ENCODE results near the gene BST2. TPM values are rescaled to one million over a fixed set of nuclear protein-coding genes. Genes with fewer than 3 reads are reported as not detected.
"Not testable (repeated sequence)": the region's sequence is repeated elsewhere in the genome, so short reads cannot be mapped to it uniquely, and the experiment has no call there.

BST2 gene
- total RNA-seq, 2 donors from 2014 or later = 150 to 282 TPM

DNA sequence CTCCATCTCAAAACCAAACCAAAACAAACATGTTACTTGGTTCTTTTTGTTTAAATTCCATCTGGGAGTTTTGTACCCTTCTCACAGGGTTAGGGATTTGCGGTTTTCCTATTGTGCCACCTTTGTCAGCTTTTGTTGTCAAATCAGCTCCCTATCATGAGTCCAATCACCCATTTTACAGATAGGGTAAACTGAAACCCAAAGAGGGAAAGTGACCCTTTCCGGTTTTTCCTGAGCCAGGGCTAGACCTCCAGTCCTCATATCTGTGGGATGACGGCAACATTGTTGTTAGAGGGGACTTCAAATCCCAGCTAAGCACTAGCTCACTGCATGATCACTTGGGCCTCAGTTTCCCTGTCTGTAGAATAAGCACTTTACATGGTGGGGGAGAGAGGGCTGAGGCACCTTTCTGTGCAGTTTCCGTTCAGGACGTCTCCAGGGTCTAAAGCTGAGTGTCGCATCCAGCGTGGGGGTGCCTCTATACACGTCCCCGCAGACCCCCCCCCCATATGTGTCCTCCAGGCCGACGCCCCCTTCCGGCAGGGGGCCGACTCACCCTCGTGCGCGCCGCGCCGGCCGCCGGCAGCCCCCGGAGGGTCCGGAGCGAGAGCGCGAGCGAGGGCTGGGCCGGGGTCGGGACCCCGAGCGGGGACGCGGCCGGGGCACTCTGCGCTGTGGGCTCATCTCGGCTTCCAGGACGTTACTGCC is 15.3 kb downstream of the BST2 start:
- H3K4me3 Mint-ChIP-seq = peak overlapping the region; percentile 89
- H3K4me1 Mint-ChIP-seq (ENCODE audit: low read depth in 2 of 2) = peaks cover 14 to 15% of the 10 kb centered on the region in 2 donors
- H3K36me3 Mint-ChIP-seq = no peaks in the 10 kb centered on the region
- no peak overlapping the region for H3K27ac Mint-ChIP-seq
- DNase-seq (ENCODE audit: low spot score) = no peak
- H3K27me3 Mint-ChIP-seq = peaks cover 0 to 3% of the 10 kb centered on the region in 2 donors
- no peak for ATAC-seq
- no peaks in the 10 kb centered on the region for H3K9me3 Mint-ChIP-seq

- H3K4me3 Mint-ChIP-seq = no peak overlapping the region
Observed at GRCh38 chr19:17389288-17389687, 16.1 kb downstream of the BST2 start.

DNA sequence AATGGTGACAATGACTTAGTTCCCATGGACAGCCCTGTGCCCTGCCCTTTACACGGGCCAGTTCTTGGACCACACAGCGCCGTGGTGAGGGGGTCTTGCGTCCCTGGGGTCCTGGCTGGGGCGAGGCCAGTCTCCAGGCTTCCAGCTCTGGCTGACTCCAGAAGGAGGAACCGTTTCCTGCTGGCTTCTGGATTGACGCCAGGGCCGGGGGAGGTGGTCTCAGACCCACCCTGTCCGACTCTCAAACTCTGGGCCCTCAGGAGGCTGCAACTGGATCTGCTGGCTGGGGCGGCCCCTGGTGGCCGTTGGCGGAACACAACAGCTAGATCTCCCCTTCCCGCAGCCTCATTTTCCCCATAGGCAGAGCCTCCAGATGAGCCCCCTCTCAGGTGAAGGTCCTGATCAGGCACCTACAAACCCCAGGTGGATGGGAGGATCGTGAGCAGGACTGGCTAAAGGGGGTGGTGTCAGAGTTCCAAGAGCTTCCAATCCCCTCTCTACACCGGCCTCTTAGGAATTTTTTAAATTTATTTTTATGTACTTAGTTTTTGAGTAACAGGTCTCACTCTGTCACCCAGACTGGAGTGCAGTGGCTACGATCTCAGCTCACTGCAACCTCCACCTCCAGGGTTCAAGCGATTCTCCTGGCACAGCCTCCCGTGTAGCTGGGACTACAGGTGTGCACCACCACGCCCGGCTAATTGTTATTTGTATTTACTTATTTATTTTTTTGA is 19.4 kb downstream of the BST2 start:
- H3K36me3 Mint-ChIP-seq = no peaks in the 10 kb centered on the region
- ATAC-seq = peak; percentile 60 to 66
- no peak overlapping the region for H3K4me3 Mint-ChIP-seq
- H3K27me3 Mint-ChIP-seq = peaks cover 0 to 3% of the 10 kb centered on the region in 2 donors
- DNase-seq (ENCODE audit: low spot score) = no peak
- H3K4me1 Mint-ChIP-seq (ENCODE audit: low read depth in 2 of 2) = peaks cover 8 to 9% of the 10 kb centered on the region in 2 donors
- no peak overlapping the region for H3K27ac Mint-ChIP-seq
- H3K9me3 Mint-ChIP-seq = no peaks in the 10 kb centered on the region

More at GRCh38 chr19:17389288-17389687, 16.1 kb downstream of the BST2 start:
- Mint-ChIP-seq H3K27me3 (peaks cover 0 to 3% of the 10 kb centered on the region in 2 donors), H3K4me1 (ENCODE audit: low read depth in 2 of 2) (peaks cover 12% of the 10 kb centered on the region in 2 donors), H3K9me3 (no peaks in the 10 kb centered on the region), H3K27ac (no peak overlapping the region), H3K36me3 (no peaks in the 10 kb centered on the region)
- ATAC-seq (no peak), DNase-seq (ENCODE audit: low spot score) (no peak)

DNA sequence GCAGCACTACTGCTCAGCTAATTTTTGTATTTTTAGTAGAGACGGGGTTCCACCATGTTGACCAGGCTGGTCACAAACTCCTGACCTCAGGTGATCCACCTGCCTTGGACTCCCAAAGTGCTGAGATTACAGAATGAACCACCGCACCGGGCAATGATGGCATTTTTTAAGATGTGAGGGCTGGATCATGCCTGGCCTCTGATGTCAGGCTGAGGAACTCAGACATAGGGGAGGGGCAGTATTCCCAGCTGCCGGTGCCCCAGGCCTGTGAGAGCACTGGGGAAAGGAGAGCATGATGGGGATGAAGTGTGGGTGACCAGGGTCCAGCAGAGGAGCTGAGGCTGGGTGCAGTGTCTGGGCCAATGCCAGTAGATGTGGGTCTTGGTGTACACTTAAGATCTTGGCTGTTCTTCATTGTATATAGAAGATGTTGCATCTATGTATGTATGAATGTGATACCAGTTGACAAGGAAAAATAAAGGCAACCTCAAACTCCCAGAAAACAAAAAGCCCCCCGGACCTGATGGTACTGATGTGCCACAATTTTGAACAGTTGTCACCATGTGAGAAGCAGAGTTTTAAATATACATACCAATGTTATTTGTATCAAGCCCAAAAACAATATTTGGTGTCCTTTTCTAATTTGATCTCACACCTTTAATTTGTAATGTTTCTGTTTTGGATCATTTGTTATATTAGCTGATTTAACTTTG is 24.8 kb downstream of the BST2 start:
- Mint-ChIP-seq H3K4me1 (ENCODE audit: low read depth in 2 of 2) (peaks cover 4 to 6% of the 10 kb centered on the region in 2 donors), H3K27ac (no peak overlapping the region), H3K9me3 (no peaks in the 10 kb centered on the region), H3K4me3 (no peak overlapping the region), H3K36me3 (no peaks in the 10 kb centered on the region), H3K27me3 (peaks cover 0 to 8% of the 10 kb centered on the region in 2 donors)
- DNase-seq (ENCODE audit: low spot score) (no peak), ATAC-seq (no peak)

DNA sequence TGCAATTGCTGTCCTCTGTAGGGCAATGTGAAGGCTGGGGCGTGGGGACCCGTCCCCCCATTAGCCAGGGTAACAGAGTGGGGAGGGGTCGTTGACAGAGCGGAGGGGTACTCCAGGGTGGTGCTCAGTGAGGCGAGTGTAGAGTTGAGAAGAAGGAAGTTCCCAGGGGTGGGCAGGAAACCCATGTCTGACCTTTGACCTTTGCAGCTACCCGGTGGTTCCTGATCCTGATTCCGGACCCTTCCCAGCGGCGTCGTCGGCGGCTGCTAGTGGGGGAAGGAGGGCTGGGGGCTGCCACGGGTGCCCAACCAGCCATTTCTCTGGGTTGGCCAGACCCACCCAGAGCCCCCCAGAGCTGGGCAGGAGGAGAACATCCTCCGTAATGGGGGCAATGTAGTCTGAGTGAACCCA is 26.2 kb downstream of the BST2 start:
- H3K36me3 Mint-ChIP-seq = no peaks in the 10 kb centered on the region
- no peak overlapping the region for H3K27ac Mint-ChIP-seq
- DNase-seq (ENCODE audit: low spot score) = no peak
- H3K27me3 Mint-ChIP-seq = peaks cover 0 to 8% of the 10 kb centered on the region in 2 donors
- no peak for ATAC-seq
- H3K9me3 Mint-ChIP-seq = no peaks in the 10 kb centered on the region
- no peak overlapping the region for H3K4me3 Mint-ChIP-seq
- peaks cover 4 to 6% of the 10 kb centered on the region in 2 donors for H3K4me1 Mint-ChIP-seq (ENCODE audit: low read depth in 2 of 2)

- H3K4me3 Mint-ChIP-seq = no peak overlapping the region
Observed at GRCh38 chr19:17378271-17378670, 27.2 kb downstream of the BST2 start.

GRCh38 chr19:17376935-17377600 is 28.4 kb downstream of the BST2 start, which contains the start of gene PLVAP:
TSS of gene PLVAP (minus strand) at chr19:17377342. CDS start at chr19:17377288, 54 bp downstream.
- Mint-ChIP-seq H3K36me3 (no peaks in the 10 kb centered on the region), H3K4me3 (no peak within 1 kb of the TSS), H3K27me3 (peaks cover 0 to 10% of the 10 kb centered on the region in 2 donors), H3K4me1 (ENCODE audit: low read depth in 2 of 2) (peaks cover 0 to 3% of the 10 kb centered on the region in 2 donors), H3K27ac (no peak within 1 kb of the TSS), H3K9me3 (no peaks in the 10 kb centered on the region)
- ATAC-seq (peak in 1 of 2 donors; percentile 34), DNase-seq (ENCODE audit: low spot score) (no peak)

More at GRCh38 chr19:17378271-17378670, 27.2 kb downstream of the BST2 start:
- Mint-ChIP-seq H3K27me3 (peaks cover 0 to 8% of the 10 kb centered on the region in 2 donors), H3K27ac (no peak overlapping the region), H3K36me3 (no peaks in the 10 kb centered on the region), H3K9me3 (no peaks in the 10 kb centered on the region), H3K4me1 (ENCODE audit: low read depth in 2 of 2) (peaks cover 4 to 6% of the 10 kb centered on the region in 2 donors)
- DNase-seq (ENCODE audit: low spot score) = no peak
- no peak for ATAC-seq

GRCh38 chr19:17370026-17370587 is 35.3 kb downstream of the BST2 start:
- no peaks in the 10 kb centered on the region for H3K36me3 Mint-ChIP-seq
- peak in 1 of 2 donors; percentile 60 for ATAC-seq
- H3K27ac Mint-ChIP-seq = no peak overlapping the region
- H3K9me3 Mint-ChIP-seq = no peaks in the 10 kb centered on the region
- H3K27me3 Mint-ChIP-seq = peaks cover 5 to 6% of the 10 kb centered on the region in 2 donors
- no peak overlapping the region for H3K4me3 Mint-ChIP-seq
- DNase-seq (ENCODE audit: low spot score) = no peak
- H3K4me1 Mint-ChIP-seq (ENCODE audit: low read depth in 2 of 2) = peaks cover 5 to 10% of the 10 kb centered on the region in 2 donors

DNA sequence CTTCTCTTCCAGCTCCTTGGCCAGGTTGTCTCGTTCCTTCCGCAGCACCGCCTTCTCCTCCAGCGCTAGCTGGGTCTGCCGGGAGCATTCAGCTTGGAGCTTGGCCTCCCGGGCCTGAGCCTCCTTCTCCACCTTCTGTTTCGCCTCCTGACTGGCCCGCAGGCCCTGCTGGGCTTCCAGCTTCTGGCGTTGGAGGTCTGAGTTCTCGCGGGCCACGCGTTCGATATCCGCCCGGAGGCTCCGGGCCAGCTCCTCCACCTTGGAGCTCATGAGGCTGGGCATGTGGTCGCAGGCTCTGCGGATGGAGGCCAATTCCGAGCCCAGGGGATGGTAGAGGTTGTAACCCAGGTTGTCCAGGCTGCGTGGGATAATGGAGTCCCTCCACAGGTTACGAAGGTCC is 40.1 kb downstream of the BST2 start:
- H3K27ac Mint-ChIP-seq = no peak overlapping the region
- no peaks in the 10 kb centered on the region for H3K9me3 Mint-ChIP-seq
- ATAC-seq = peak in 1 of 2 donors; percentile 43
- peaks cover 4 to 8% of the 10 kb centered on the region in 2 donors for H3K4me1 Mint-ChIP-seq (ENCODE audit: low read depth in 2 of 2)
- peaks cover 5 to 17% of the 10 kb centered on the region in 2 donors for H3K27me3 Mint-ChIP-seq
- H3K36me3 Mint-ChIP-seq = no peaks in the 10 kb centered on the region
- H3K4me3 Mint-ChIP-seq = no peak overlapping the region
- no peak for DNase-seq (ENCODE audit: low spot score)

GRCh38 chr19:17363852-17364605 is 41.4 kb downstream of the BST2 start:
- H3K27ac Mint-ChIP-seq, H3K36me3 Mint-ChIP-seq: not testable (repeated sequence)

GRCh38 chr19:17359905-17360800 is 45.3 kb downstream of the BST2 start:
- no peak for DNase-seq (ENCODE audit: low spot score)
- Mint-ChIP-seq H3K9me3 (no peaks in the 10 kb centered on the region), H3K4me3 (no peak overlapping the region), H3K27me3 (peaks cover 2 to 14% of the 10 kb centered on the region in 2 donors), H3K4me1 (ENCODE audit: low read depth in 2 of 2) (no peaks in the 10 kb centered on the region), H3K36me3 (no peaks in the 10 kb centered on the region), H3K27ac (no peak overlapping the region)
- no peak for ATAC-seq

More at GRCh38 chr19:17363852-17364605, 41.4 kb downstream of the BST2 start:
- H3K27me3 Mint-ChIP-seq = peaks cover 5 to 14% of the 10 kb centered on the region in 2 donors
- not testable (repeated sequence) for H3K9me3 Mint-ChIP-seq; H3K4me1 Mint-ChIP-seq (ENCODE audit: low read depth in 2 of 2); ATAC-seq; DNase-seq (ENCODE audit: low spot score); H3K4me3 Mint-ChIP-seq

- no peak overlapping the region for H3K4me3 Mint-ChIP-seq
- peaks cover 0 to 7% of the 10 kb centered on the region in 2 donors for H3K27me3 Mint-ChIP-seq
- no peaks in the 10 kb centered on the region for H3K36me3 Mint-ChIP-seq
- ATAC-seq = no peak
- no peak overlapping the region for H3K27ac Mint-ChIP-seq
- H3K9me3 Mint-ChIP-seq = no peaks in the 10 kb centered on the region
- DNase-seq (ENCODE audit: low spot score) = no peak
- H3K4me1 Mint-ChIP-seq (ENCODE audit: low read depth in 2 of 2) = no peaks in the 10 kb centered on the region
Observed at GRCh38 chr19:17358395-17358794, 47.0 kb downstream of the BST2 start.

Measured in natural killer cell treated with Interleukin-12 subunit alpha and Interleukin-12 subunit beta and Interleukin-15 and Interleukin-18, amount 100 ng/mL, for 72 hours (primary cell).